Activated CD8-positive, alpha-beta memory T cell treated with anti-CD3 and anti-CD28 coated beads for 1 hour (primary cell): Measurements from ENCODE around the gene IGSF6.
"Not testable (repeated sequence)": the region's sequence is repeated elsewhere in the genome, so short reads cannot be mapped to it uniquely, and the experiment has no call there.

Source experiments
- DNase-seq, 2 donors: peaks; one replicate each; pipeline ENCODE4 v3.0.0-alpha.2; 2020; ENCODE audit warnings: low read depth in 1 of 2; ENCODE audit errors: extremely low read depth in 1 of 2

The IGSF6 gene, protein sequence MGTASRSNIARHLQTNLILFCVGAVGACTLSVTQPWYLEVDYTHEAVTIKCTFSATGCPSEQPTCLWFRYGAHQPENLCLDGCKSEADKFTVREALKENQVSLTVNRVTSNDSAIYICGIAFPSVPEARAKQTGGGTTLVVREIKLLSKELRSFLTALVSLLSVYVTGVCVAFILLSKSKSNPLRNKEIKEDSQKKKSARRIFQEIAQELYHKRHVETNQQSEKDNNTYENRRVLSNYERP

DNA sequence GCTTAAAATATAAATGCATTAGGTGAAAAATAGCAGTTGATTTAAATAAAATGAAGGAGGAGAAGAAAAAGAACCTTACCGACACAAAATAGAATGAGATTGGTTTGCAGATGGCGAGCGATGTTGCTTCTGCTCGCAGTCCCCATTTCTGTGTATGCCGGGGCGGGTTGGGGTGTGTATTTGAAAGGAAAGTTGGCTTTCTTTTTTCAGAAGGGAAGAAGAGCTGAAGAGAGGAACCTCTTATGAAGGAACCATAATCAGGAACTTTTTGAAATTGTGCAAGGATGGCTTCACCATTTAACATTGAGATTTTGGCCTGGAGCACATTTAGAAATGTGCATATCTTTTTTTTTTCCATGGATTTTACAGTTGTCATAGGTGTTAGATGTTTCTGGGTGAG, at the start of gene IGSF6:
IGSF6 (minus strand) TSS at position 156 of the 400 bp plus-strand sequence; CDS start at position 146, 10 bp downstream.
- DNase-seq: no peak

DNA sequence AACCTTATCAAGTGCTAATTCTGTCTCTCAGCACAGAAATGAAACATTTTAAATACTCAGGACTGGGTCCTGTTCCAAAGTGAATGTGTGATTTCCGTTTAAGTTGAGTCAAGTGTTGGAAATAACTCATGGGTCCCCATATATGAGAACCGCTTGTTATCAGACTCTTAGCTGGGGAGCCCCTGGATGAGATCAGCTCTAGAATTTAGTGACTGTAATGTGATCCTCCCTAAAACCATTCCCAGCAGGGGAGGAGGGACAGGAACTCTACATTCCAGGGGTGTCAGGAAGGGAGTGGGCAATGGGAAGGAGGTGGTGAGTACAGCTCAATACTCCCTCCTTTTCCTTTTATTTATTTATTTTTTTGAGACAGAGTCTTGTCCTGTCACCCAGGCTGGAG, 48.9 kb upstream of the IGSF6 start:
- DNase-seq: no peak

DNA sequence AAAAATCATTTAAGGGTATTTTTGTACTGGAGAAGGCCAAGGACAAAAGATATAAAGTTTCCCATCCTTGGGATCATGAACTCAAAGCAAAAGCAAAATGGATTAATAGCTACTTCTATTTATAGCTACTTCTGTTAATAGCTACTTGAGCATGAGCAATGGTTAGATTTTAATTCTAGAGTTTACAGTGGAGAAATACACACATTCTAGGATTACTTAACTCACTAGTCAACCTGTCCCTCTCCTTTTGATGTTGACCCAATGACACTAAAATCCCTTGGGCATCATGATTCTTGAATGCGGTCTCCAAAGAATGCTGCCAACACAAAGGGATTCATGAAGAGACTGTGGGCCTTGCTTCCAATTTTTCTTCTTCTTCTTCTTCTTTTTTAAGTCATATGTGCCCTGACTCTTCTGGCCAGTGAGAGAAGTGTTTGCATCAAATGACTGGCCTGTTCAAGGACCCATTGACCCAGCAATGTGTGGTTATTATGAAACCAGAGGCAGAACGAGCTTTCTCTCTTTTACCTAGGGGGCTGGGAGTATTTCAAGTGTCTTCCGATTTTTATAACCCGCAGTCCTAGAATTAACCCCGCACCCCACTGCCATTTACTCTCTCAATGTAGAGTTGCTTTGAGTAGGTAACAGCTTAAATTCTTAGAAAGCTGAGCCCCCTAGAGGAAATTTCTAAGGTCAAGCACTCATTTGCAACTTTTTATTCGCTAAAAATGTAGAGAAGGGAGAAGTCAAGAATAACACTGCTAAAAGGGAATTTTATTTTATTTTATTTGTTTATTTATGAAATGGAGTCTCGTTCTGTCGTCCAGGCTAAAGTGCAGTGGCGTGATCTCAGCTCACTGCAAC, 46.0 kb upstream of the IGSF6 start:
- DNase-seq: no peak

DNA sequence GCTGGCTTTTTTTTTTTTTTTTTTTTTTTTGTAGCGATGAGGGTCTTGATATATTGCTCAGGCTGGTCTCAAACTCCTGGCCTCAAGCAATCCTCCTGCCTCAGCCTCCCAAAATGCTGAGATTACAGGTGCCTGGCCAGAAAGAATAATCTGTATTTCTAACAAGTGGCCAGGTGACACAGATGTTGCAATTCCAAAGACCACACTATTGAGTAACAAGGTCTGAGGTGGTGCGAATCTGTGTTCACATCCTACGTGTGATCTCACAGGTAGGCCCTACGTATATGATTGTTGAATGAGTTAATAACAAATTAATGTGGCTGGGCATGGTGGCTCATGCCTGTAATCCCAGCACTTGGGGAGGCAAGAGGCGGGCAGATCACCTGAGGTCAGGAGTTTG, 44.6 kb upstream of the IGSF6 start:
- no peak for DNase-seq

DNA sequence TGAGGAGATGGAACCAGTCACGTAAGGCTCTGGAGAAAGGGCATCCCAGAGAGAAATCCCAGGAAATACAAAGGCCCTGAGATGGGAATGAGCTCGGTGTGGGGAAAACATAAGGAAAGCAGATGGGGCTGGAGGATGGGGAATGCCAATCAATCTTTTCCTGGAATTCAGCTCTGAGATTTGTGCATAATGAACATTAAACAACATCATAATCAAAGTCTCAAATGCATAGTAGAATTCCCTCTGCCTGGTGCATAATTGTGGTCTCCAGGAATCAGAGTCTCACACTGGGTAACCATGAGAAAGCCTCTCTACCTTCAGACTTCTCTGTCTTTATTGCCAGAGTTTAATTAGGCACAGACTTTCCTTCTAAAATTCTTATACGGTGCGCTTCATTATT, 42.2 kb upstream of the IGSF6 start:
- DNase-seq: no peak

DNA sequence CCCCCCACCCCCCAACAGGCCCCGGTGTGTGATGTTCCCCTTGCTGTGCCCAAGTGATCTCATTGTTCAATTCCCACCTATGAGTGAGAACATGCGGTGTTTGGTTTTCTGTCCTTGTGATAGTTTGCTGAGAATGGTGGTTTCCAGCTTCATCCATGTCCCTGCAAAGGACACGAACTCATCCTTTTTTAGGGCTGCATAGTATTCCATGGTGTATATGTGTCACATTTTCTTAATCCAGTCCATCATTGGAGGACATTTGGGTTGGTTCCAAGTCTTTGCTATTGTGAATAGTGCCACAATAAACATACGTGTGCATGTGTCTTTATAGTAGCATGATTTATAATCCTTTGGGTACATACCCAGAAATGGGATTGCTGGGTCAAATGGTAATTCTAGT, 38.6 kb upstream of the IGSF6 start:
- DNase-seq: not testable (repeated sequence)

DNA sequence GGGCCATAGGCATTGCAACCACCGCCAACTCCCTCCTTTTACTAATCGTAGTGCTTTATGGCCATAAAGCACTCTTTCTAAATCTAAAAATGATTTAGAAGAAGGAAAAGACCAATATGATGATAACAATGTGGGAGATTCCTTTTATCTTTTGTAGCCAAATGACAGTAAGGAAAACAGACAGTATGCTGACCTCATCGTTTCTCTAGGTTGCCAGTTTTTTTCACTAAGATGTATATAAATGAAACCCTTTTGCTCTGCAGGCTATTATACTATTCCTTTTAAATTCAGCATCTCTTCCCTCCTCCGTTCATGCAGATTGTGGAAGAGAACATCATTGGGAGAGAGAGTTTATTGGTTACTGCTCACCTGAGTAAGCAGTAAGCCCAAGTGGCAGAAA, 36.7 kb upstream of the IGSF6 start:
- DNase-seq: no peak

DNA sequence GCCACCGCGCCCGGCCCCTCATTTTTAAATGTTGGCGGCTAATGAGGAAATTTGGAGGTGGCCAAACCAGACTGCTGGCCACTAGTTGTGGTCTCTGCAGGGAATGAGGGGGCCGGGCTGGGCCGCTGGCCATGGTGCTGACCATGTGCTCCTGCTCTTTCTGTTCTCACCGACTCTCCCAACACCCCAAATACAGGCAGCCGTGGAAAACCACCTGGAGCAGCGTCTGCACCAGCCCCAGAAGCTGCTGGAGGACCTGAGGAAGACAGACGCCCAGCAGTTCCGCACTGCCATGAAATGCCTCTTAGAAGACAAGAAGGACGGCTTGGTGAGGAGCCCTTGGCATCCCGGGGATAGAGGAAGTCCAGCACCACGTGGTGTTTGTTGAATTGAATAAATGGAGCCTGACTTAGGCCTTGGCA, 32.6 kb upstream of the IGSF6 start:
- no peak for DNase-seq

DNA sequence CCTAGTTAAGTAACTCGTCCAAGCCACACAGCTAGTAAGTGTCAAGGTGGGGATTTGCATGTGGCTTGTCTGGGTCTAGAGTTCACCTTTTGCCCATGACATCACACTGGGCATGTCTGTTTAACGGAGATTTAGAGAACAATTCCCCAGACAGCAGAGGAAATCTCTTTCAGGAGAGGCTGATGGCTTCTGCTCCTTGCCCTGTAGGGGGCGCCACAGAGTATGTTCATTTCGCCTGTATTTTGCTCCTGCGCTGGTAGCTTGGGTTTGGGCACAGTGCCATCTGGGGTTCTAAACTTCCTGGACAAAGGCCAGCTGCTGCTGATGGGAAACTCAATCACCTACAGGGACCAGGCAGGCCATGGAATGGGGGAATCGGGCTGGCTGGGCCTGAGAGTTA, 31.8 kb upstream of the IGSF6 start:
- DNase-seq: no peak

DNA sequence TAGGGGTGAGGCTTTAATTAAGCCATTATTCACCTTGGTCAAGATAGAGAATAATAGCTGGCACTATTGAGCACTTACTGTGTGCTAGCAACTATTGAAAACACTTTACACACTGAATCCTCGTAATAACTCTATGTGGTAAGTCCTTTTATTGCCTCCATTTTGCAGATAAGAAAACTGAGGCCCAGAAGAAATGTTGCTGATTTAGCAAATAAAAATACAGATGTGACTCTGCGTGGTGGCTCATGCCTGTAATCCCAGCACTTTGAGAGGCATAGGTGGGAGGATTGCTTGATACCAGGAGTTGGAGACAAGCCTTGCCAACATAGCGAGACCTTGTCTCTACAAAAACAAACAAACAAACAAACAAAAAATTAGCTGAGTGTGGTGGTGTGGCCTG, 30.8 kb upstream of the IGSF6 start:
- DNase-seq: no peak

DNA sequence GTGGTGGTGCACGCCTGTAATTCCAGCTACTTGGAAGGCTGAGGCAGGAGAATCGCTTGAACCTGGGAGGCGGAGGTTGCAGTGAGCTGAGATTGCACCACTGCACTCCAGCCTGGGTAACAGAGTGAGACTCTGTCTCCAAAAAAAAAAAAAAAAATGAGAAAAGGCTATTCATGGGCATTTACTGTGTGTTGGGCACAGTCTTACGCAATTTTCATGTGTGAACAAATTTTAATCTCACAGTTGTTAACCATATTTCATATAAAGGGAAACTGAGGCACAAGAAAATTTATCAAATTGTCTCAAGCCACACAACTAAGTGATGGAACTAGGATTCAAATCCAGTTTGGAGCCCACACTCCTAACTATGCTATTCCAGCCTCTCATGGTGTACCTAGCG, 28.3 kb upstream of the IGSF6 start:
- not testable (repeated sequence) for DNase-seq

DNA sequence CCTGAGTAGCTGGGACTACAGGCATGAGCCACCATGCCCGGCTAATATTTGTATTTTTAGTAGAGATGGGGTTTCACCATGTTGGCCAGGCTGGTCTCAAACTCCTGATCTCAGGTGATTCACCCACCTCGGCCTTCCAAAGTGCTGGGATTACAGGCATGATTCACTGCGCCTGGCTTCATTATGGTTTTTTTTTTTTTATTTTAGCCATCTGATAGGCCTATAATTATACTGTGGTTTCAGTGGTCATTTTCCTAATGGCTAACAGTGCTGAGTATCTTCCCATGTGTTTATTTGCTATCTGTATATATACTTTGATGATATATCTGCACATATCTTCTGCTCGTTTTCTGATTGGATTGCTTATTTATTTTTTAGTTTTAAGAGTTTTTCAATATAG, 22.0 kb upstream of the IGSF6 start:
- not testable (repeated sequence) for DNase-seq

DNA sequence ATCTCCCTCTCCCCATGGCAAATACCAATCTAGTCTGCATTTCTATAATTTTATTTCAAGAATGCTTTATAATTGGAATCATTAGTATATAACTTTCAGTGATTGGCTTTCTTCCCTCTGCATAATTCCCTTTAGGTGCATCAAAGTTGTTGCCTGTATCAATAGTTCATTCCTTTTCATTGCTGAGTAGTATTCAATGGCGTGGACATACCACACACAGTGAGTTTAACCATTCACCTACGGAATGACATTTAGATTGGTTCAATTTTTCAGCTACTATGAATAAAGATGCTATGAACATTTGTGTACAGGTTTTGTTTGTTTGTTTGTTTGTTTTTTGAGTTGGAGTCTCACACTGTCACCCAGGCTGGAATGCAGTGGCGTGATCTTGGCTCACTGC, 21.1 kb upstream of the IGSF6 start:
- DNase-seq: no peak

DNA sequence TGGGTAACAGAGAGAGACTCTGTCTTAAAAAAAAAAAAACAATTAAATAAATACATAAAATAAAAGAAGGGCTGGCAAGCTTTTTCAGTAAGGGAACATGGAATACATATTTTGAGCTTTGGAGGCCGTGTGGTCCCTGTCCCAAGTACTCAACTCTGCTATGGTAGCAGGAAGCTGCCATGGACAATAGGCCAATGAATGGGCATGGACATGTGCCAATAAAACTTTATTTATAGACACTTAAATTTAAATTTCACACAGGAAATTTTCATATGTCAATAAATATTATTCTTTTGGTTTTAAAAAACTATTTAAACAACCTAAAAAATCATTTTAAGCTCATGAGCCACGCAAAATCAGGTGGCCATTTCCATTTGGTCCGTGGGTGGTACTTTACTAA, 15.2 kb upstream of the IGSF6 start:
- no peak for DNase-seq

DNA sequence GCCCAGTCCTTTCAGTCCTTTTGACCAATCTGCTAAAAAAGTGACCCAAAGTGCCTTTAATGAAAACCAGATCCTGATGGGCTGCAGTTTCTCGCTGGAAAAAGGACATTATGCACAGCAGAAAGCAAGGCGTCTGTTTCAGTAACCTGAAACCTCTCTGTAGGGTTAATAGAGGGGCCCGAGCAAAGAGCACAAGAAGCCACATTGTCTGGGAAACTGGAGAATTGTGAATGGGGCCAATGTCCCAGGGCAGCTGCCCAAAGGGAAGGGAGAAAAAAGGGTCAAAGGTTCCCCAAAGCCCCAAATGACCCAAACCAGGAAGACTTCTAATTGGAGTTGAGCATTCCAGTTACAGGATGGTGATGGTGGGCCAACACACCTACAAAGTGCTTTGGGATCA, 14.4 kb upstream of the IGSF6 start:
- no peak for DNase-seq

DNA sequence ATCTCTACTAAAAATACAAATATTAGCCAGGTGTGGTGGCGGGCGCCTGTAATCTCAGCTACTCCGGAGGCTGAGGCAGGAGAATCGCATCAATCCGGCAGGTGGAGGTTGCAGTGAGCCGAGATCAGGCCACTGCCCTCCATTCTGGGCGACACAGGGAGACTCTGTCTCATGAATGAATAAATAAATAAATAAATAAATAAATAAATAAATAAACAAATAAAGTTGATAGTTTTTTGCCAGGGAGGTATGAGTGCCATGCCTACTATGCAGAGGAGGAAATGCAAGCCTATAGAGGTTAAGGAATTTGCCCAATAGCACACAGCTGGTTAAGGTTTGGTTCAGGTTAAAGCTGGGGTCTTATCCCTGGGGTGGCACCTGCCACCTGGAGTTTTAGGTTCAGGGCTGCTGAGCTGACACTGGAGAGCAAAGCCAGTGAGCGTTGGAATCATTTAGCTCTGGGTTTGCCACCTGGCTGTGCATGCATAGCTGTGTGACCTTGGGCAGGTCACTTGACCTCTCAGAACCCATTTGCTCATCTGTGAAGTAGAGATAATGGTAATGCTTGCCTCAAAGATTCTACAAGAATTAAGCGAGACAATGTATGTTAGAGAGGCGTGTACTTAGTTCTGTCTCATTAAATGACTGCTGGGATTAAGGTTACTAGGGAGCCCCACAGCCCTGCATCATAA, 12.5 kb upstream of the IGSF6 start:
- DNase-seq: no peak

DNA sequence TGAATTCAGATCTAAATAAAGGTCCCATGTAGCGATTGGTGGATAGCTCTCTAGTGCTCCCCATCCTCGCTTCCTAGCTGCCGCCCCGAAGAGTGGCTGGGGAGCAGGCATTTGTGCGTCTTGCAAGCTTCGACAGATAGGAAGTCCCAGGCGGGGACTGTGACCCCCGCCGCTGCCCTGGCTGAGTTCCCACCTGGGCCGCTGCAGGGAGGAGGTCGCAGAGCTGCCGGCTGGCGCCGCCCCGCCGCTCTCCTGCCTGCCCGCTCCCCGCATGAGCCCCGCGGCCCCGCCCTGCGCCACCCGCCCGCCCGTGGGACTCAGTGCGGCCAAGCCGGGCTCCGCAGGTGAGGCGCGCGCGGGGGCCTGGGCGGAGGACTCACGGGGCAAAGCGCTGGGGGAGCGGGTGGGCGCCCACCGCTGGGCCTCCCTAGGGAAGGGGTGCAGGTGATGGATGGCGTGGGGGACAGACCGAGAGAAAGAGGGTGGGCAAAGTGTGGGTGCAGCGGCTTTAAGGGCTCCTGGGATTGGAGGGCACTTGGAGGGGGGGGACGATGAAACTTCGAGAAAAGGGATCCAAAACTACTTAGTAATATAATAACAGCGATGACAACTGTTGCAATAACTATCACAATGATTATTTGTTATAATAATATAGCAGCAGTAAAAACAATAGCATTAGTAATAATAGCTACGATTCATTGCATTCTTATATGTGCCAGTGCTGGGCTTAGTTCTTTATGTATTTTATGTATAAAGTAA, 11.7 kb upstream of the IGSF6 start, which contains the start of gene OTOA:
OTOA (plus strand) TSS at position 80 of the 759 bp plus-strand sequence. CDS start 14,547 bp downstream, outside the sequence.
- DNase-seq: no peak

DNA sequence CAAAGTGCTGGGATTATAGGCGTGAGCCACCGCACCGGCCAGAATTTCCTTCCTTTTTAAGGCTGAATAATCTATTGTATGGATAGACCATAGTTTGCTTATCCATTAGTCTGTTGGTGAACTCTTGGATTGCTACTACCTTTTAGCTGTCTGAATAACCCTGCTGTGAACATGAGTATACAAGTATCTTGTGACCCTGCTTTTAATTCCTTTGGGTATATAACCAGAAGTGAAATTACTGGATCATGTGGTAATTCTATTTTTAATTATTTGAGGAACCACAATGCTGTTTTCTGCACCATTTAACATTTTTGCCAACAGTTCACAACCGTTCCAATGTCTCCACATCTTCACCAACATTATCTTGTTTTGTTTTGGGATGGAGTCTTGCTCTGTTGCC, 6.7 kb upstream of the IGSF6 start:
- DNase-seq: no peak

DNA sequence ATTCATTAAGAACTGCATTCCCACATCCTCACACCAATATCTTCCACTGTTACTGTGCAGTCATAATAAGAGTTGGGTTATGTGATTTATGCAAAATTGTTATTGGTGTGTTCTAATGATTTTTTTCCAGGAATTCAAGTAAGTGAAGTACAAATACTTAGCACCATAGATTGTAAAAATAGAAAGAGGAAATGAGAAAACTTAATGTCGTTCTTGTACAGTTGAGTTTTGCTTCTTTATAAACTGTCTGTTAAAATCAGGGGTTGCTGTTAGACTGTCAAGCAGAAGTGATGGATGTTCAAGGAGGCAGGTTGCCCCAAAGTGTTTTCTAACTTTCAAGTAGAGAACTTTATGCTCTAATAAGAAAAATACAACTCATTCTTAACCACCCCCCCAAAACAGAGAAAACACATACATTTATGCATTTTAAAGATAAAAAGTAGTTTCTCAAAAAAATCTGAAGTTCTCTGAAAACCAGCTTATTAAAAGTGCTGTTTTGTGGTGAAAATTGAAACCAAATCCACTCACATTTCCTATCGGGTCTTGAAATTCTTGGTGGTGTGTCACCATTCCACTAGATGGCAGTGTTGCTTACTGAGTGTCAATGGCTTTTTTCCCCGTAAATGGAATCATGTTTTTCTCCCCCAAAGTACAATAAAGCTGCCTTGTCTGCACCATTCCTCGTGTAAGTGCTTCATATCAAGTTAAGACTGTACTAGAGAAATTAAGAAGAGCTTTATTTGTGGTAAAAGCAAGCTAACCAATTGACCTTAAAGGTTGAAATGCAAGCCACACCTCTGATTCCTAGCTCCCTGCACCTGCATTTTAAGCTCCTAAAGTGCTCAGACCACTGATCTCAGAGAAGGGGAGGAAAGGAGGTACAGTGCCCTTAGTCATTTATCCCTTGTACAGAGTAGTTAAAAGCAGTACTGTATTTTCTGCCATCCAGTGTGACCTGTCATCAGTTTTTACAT, 4.7 kb upstream of the IGSF6 start:
- DNase-seq: no peak

DNA sequence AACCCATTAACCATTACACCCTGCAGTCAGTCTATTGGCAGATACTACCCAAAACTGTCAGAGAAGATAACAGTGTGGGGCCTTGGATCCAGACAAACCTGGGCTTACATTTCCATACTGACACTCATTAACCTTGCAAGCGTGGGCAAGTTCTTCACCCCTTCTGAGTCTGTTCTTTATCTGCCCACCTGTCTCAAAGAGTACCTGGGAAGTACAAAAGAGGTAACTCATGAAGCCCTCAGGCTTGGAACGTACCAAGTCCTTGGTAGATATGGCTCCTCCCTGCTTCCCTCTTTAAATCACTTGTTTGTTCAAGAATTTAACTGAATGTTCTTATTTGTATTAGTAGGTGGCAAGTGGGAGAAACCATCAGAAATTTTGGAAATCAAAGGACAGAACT, 2.5 kb upstream of the IGSF6 start:
- no peak for DNase-seq
